HG03575 (cell line): ENCODE measurements around the gene MATN1.
"Not testable (repeated sequence)": the region's sequence is repeated elsewhere in the genome, so short reads cannot be mapped to it uniquely, and the experiment has no call there.

ENCODE experiments used
- ATAC-seq: cut with Tn5 transposase; IDR thresholded peaks from one replicate; pipeline ENCODE4 v1.9.1; 2021; ENCODE audit not compliant: unreplicated experiment, insufficient number of reproducible peaks, low FRiP score; ENCODE audit errors: extremely low read depth

Gene MATN1

GRCh38 chr1:30692201-30692947 lies 31.0 kb downstream of the MATN1 start:
- ATAC-seq: no peak

- ATAC-seq: no peak
These were observed 31.9 kb downstream of the MATN1 start for GRCh38 chr1:30691480-30691879.

DNA sequence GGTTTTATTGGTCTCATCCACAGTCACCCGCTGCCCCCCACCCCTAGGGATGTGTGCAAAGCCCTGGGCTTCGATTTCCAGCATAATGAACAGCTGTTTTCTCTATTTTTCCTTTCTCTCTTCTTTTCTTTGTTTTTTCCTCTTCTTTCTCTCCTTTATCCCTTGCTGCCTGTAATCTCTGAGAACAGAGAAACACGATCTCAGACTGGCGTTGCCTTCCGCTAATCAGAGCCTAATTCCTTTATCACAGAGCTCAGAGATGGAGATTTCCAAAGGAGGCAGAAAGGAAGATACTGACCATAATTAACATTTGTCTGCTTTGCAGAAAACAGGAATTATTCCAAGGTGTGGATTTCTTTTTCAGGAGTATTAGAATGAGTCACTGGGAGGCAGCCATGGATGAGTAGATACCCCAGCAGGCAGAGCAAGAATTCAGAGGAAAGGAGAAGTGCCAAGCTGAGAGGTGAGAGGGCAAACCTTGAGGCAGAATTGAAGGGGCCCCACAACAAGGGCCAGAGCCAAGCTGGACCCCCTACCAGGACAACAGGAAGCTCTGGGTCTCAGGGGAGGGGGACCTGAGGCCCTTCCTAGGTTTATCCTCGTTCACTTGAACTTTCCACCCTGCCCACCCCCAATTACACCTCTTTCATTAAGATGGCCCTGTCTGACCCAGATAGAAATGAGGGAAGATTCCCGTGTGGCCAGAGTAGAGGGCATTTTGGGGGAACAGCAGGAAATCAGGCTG lies 33.3 kb downstream of the MATN1 start:
- no peak for ATAC-seq

DNA sequence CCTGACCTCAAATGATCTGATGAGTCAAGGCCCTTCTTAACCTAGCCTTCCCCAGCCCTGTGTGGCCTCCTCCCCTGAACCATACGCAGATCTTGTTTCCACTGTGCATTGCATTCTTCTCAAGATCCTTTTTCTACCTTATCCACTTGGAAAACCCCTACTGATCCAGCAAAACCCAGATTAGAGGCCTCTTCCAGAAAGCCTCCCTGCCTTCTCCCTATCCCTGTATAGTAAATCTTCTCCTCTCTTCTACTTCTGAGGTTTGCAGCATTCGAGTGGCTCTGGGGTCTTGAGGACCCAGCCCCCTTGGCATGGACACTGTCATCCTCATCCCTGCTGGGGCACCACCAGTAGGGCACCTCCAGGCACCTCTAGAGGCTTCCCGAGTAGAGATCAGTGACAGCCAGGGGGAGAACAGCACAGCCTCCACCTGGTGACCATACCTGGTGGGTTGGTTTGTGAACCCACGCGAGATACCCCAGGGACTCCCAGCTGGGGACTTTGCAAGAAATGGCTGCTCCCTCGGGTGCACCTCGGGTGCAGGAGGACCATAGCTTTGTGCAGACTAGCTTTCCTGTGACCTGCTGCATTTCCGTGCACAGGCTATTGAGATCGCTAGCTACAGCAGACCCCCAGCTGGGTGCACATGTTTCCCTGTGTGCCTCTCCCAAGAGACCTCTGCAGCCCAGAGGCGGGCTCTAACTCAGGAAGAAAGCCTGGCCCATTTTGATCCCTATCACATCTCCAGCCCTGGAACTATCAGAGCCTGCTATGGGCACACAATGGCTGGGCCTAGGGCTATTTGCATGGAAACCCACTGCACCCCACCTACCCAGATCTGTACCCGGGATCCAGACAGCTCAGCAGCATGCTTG lies 34.2 kb downstream of the MATN1 start:
- no peak for ATAC-seq

GRCh38 chr1:30688516-30688915 lies 34.9 kb downstream of the MATN1 start:
- not testable (repeated sequence) for ATAC-seq

DNA sequence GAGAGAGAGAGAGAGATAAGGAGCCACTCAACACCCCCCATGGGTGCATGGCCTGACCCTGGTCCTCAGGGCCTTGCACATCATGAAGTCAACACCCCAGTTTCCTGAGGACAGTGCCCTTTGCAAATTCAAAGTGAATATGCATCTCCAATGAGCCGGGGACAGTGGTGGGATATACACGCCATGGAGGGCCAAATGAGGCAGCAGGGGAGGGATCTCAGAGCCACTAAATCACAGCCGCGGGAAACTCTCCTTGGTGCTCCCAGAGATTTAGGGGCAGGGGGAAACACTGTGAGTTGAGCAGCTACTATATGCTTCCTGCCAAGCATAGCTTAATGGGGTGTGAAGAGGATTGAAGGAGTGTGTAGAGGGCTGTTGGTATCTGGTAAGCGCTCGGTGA lies 35.5 kb downstream of the MATN1 start:
- ATAC-seq: no peak

DNA sequence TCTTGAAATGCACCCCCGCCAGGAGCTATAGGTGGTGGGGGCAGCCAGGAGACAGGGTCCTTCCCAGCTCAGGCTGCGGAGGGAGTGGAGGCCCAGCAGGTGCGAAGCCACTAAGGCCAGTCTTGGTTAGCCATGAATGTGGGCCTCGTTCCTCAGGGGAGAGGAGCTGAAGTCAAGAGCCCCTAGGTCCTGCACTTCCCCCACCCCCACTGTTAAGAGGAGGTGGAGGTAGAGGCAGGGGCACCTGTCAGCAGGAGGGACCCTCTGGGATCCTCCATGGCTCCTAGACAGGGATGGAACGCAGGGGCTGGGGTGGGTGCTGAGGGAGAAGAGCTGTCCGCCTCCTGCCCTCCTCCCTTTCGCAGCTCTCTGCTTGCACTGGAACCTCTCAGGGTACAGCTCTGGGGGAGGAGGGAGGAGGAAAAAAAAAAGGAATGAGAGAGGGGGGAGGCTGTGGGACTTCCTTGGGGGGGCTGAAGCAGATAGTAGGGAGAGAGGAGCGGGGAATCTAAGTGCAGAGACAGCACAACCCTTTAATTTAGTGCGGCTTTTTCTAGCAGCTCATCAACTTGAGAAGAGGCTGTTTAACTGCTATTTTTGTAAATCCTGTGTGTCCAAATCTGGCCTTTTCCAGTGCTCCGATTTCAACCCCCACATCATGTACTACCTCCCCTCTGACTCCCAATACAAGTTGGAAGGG lies 37.0 kb downstream of the MATN1 start:
- no peak for ATAC-seq

- ATAC-seq: no peak
These were observed 37.6 kb downstream of the MATN1 start for GRCh38 chr1:30685796-30686165.

DNA sequence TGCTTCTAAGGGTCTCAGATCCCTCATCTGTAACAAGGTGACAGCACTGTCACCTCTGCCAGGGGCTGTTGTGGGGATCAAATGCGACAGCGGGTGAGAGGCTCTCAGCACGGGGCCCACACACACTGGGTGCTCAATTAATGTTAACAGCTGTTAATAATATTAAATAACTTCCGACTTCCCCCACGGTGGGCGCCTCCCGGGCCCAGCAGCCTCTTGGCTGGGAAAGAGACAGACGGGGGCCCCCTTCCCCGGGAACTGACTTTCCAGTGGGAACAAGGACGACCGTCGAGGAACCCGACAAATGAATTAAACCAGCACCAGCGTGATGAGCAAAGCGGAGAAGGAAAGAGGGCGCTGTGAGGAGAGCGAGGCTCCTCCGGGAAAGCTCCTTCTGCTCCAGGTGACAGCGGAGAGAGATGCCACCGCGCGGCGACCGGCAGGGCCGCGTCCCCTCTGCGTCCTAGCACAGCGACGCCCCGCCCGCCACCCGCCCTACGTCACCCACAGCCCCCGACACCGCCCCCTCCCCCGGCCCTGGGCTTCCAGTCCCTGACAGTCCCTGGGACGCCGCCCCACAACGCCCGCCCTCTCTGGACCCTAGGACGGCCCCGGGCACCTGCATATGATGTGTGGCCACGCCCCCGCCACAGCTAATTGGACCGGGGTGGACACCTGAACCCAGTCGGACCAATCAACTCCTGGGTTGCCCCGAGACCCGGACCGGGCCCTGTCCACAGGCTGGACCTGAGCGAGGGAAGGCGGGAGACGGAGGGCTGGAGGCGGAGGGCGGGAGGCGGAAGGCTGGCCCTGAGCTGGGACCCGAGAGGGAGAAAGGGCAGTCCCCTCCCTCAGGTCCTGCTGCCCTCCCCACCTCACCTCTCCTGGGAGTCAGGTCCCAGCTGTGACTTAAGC lies 38.2 kb downstream of the MATN1 start:
- ATAC-seq: no peak

DNA sequence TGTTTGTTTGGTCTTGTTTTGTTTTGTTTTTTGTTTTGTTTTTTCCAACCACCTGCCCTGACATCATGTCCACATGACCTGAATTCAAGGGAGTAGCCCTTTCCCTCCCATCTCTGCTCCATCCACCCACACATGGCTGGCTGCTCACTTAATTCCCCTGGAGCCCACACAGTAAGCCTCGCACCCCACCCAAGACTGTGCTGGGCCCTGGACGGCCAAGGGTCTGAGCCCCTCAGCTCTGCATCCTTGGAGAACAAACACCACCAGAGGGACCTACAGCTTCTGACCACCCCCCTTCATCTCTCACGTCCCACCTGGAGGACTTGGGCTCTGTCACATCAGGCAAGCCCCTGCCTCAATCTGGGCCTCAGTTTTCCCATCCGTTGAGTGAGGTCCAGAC lies 39.1 kb downstream of the MATN1 start:
- ATAC-seq: no peak

DNA sequence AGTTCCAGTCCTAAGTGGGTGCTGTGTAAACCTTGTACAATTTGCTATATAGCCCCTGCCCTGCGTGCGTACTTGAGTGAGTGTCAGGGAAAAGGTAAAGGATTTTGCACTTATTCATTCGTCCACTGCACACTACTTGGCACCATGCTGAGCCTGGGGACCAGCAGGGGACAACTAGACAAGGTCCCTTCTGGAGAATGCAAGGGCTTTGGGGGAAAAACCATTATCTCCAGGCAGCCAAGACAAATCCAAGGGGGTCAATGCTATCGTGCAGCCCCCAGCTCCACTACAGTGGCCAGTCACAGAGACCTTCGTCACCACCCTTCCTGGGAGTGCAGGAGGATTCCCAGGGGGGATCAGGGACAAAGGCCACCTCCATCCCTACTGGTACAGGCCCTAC lies 39.7 kb downstream of the MATN1 start:
- no peak for ATAC-seq

DNA sequence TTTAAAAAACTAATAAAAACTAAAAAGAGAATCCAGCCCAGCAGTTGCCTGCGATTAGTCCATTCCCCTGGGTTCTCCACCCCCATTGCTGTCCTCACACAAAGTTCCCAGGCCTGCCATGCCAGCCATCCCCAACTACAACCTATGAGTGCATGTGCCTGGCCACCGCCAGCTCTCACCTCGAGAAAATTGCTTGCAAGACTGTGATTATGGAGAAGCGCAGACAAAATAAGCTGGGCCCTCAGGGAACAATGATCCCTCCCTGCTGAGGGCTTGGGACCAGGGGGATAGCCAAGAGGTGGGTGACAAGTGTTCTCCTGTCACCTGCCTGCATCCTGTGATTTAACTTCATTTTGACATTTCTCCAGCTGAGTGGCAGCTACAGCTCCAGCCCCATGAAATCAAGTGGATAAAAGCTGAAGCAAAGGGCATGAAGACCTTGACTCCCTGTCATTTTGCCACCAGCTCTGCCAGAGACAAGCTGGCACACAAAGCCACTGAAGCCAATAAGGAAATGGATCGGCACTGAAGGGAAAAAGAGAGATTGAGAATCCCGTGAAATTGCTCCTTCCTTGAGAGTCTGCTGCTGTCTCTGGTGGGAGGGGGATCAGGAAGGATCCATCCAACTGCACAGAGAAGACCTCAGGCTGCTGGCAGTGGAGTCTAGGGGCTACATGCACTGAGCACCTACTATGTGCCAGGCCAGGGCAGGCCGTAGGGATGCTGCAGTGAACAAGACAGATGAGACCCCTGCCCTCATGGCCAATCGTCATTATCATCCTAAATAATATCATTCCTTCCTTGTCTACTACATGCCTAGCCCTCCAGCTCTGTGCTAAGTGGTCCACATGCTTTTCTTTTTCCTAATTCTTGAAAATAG lies 40.7 kb downstream of the MATN1 start:
- ATAC-seq: no peak

DNA sequence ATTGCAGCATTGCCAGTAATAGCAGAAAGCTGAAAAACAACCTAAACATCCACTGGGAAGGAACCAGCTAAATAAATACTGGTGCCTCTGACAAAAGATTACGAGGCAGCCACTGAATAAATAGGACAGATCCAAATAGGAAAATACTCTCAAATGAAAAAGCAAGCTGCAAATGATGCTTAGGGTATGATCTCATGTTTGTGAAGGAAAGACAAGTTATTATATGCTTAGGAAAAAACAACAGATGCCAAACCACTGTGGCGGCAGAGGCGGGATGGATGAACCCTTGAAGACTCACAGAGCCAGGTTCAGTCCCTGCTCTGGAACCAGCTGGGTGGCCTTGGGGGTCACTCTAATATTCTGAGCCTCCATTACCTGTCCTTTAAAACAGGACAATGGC lies 41.6 kb downstream of the MATN1 start:
- ATAC-seq: no peak

DNA sequence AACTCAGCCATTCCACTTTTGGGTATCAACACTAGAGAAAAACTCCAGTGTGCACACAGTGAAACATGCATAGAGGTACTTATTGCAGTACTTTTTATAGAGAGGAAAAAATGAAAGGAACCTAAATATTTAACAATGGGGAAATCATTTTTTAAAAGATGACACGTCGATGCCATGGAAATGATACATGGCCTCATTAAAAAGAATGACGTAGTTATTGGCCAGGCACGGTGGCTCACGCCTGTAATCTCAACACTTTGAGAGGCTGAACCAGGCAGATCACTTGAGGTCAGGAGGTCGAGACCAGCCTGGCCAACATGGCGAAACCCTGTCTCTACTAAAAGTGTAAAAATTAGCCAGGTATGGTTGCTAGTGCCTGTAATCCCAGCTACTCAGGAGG lies 42.5 kb downstream of the MATN1 start:
- ATAC-seq: no peak

- ATAC-seq: no peak
These were observed 43.0 kb downstream of the MATN1 start for GRCh38 chr1:30680429-30680828.

DNA sequence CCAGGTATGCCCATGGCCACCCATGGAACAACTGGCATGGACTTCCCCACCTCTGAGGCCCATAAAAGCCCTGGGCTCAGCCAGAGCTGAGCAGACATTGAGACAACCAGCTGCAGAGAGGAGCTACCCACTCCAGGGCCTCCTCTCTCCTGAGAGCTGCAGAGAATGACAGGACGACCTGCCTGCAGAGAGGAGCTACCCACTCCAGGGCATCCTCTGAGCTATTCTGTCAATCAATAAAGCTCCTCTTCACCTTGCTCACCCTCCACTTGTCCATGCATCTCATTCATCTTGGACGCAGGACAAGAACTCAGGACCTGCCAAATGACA lies 43.4 kb downstream of the MATN1 start:
- ATAC-seq: no peak

- ATAC-seq: no peak
These were observed 44.0 kb downstream of the MATN1 start for GRCh38 chr1:30679201-30679975.
